GM18498 (cell line): ENCODE data around the gene MOB2.

ENCODE experiments used
- ATAC-seq: cut with Tn5 transposase; IDR thresholded peaks from one replicate; pipeline ENCODE4 v1.9.1; 2021; ENCODE audit warnings: mild to moderate bottlenecking, moderate library complexity; ENCODE audit not compliant: unreplicated experiment

MOB2 gene, protein sequence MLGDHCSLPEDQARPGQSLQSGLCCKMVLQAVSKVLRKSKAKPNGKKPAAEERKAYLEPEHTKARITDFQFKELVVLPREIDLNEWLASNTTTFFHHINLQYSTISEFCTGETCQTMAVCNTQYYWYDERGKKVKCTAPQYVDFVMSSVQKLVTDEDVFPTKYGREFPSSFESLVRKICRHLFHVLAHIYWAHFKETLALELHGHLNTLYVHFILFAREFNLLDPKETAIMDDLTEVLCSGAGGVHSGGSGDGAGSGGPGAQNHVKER

DNA sequence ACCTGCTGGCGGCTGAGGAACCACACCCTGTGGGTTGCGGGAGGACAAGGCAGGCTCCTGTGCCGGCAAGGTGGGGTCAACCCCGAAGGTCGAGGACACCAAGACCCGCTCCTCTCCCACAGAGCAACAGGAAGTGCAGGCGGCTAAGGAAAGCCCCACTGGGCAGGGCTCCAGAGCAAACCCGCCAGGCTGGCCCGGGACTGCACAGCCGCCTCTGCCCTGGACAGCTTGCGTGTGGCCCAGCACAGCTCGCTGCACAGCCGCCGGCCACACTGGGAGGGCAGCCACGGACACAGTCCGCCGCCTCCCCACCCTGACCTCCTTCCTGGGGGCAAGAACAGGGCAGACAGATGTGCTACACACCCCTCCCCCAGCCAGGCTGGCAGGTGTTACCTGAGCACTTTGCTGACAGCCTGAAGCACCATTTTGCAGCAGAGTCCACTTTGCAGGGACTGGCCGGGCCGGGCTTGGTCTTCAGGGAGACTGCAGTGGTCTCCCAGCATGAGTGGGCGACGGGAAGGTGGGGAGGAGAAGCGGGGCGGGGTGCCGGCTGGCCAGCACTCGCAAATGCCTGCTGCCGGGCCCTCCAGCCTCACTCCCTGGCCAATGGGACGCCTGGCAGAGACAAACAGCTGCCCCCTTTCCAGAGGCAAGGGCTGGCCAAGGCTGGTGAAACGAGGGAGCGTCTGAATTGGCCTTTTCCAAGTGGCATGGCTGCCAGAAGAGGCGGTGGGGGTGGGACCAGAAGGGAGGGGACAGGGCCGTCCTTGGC lies at the start of gene MOB2:
MOB2 (minus strand) TSS at position 726 of the 772 bp plus-strand sequence; CDS start at position 503, 223 bp downstream.
- ATAC-seq: no peak

DNA sequence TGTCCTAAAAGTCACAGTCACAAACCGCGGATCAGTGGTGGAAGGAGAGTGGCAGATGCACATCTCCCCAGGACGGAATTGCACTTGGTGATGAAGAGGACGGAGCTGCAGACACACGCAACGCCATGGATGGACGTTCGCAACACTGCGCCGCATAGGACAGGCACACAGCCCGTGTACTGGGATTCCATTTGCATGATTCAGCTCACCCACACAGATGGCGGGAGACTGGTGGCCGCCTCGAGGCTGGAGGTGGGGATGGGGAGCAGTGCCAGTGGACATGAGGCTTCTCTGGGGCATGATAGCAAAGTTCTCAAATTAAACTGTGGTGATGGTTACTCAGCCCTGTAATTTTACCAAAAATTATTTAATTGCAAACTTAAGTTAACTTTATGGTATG lies 48.1 kb upstream of the MOB2 start:
- ATAC-seq: no peak

DNA sequence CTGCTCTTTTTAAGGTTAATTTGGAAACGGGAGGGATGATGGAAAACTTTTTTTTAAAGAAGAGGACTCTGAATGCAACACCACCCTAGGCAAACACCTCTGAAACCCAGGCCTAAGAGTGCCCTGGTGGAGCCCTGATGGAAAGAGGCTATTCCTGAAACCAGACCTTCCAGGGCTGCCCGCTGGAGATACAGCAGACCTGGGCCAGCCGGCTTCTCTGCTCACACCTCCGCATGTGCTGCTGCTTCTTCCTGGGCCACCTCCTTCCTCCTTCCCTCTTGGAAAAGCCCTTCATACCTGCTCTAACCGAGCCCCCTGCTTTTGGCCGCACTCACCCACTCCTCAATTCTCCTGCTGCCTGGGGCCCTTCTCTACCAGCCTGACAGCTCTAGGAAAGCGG lies 47.6 kb upstream of the MOB2 start:
- no peak for ATAC-seq

DNA sequence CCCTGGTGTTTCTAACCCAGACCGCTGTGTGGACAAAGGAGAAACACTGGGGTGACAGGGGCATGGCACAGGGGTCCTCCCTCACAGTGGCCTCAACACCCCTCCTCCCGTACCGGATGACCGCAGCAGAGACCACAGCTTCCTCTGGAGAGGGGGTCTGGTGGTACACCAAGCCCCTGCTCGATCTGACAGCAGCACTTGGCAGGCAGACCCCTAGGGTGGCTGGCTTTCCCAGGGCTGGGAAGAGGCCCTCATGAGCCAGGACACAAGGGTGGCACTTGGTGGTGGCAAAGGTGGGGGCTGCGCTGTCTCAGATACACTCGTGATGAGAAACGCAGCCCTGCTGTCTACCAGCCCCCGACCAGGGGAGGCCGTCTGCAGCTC lies 46.8 kb upstream of the MOB2 start:
- ATAC-seq: no peak

DNA sequence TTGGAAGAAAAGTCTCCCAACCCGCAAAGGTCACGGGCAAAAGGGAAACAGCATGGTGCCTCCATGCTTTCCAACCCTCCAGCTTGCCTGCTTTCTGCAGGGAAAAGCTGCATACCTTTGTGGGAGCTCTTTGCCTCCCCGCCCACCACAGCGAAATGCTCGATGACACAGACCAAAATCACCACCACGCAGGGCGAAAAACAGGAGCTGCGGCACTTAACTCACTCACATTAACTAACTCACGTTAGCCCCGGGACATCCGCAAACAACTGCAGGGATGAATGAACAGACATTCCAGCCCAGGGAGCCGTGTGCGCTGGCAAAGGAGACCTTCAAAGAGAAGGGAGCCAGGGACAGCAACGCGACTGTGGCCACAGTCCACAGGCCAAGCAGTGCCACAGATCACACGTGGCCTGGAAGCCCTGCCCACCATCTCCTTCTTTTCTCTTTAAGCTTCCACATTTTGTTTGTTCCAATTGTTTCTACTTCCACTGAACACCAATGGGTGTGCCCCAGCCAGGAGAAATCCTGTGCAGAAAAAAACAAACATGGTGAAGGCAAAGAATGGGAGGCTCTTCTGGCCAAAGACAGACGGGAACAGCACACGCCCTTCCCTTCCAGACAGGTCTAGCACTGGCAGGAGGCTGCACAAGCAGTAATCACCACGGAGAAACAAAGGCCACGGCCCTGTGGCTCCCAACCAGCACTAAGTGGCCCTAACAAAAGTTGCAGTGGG lies 46.2 kb upstream of the MOB2 start:
- no peak for ATAC-seq

DNA sequence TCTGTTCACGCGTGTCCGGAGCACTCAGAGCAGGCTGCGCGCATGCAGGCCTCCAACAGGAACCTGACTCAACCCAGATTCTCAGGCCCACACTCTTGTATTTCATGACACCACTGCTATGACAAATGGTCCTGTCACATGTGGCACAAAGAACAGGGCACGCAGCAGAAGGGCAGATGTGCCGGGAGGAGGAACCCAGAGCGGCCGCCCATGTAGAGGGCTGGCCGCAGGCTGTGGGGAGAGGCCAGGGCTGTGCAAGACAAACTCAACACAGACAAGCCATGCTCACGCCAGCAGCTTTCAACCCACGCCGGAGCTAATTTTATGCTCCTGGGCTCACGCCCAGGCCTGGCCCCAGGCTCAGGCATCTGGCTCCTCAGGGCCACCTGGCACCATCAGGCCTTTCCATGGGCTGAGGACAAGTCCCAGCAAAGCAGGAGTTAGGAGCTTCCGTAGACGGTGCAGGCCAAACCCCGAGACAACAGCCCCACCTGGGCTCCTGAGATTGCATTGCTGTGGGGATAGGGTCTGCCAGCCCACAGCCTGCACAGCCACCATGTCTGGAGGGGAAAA lies 45.5 kb upstream of the MOB2 start:
- no peak for ATAC-seq

DNA sequence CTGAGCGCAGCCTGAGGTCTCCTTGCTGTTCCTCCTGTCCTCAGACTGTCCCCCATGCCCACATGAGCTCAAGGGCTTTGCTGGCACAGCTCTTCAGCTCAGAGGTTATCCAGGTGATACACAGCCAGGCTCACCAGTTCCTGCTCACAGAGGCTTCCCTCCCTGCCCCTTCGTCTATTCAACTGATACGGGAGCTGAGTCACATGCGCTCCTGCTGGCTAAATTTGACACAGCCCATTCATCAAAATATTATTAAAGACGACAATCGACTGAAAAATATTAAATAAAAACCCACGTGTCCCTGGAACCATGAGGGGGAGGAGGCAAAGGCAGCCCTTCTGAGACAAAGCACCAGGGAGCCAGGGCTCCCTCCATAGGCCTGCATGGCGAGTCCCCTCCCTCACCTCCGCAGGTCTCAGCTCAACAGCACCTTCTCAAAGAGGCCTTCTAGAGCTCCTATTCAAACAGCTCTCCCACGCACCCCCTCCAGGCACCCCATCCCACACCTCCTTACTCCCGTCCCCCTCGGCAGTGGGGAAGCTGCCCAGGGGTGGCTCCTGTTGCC lies 45.0 kb upstream of the MOB2 start:
- no peak for ATAC-seq

DNA sequence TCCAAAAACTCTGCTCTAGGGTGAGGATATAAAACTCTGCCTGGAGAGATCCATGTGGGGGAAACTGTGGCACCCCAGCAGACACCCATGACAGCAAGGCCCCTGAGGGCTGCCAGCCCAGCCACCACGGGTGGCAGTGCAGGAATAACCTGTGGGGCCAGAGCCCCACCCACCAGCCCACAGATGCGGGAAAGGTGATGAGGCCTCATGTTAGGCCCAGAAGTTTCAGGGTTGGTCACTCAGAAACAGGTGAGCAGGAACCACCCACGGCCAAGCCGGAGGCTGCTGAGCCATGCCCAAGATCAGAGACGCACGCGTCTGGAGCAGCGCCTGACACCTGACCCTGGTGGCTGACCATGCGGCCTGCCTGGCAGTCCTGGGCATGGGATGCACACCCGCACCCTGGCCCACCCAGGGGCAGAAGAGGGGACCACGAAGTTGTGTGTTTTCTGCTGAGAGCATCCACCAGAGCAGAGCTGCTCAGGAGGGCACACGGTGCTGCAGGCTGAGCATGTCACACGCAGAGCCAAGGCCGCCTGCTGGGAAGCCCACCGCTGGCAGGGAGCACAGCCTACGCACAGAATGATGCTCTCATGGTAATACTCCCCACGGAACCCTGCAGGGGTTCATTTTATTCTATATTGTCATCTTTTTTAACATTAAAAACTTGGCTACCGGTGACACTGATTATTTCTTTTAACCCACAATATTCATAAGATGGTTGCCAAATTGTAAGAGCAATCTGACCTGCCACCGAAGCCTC lies 44.3 kb upstream of the MOB2 start:
- no peak for ATAC-seq

DNA sequence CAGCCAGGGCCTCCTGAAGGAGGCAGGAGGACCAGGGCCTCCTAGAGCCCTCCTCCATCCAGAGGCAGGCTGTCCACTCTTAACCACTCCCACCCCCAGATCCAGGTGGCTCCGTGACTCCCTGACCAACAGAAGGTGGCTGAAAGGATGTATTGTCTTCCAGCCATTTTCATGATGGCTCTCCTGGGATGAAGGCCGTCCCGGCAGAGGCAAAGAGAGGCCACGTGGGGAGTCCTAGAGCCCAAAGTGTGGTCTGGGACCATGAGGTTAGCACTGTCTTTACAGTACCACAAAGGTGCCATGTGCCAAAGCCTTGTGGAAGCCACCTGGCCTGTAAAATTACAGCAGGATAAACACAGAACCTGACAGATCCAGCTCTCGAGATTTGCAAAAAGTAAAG lies 43.2 kb upstream of the MOB2 start:
- ATAC-seq: no peak

DNA sequence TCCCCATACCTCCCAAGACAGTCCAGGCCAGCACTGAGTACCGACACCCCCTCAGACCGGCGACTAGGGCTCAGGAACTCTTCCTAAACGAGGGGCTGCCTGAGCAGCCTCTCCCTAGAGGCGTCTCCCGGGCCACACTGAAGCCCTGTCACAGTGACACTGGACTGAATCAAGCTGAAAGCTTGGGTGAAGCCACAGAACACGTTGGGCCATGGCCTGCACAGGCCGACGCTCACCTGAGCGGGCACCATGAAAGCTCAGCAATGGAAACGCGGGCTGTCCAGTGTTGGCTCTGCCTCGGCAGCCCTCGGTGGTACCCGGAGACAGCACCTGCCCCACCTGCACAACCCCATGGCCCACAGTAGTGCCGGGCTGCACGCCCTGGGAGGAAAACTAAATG lies 42.7 kb upstream of the MOB2 start:
- ATAC-seq: no peak

DNA sequence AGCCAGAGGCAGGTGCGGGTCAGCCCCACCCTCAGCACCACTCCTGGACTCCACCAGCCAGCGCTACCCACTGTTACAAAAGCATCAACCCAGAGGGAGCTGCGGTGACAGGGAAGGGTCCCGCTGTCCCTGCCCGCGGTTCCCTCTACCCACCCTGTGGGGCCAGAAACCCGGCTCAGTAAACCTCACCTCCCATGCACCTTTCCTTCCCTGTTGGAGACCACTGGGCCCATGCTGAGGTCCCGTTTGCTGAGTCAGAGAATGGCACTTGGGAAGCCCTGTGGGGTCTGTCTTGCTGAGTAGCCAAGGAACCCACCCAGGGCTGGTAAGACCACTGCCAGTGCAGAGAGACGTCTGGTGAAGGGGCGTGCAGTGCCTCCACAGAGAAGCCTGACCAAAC lies 42.1 kb upstream of the MOB2 start:
- no peak for ATAC-seq

DNA sequence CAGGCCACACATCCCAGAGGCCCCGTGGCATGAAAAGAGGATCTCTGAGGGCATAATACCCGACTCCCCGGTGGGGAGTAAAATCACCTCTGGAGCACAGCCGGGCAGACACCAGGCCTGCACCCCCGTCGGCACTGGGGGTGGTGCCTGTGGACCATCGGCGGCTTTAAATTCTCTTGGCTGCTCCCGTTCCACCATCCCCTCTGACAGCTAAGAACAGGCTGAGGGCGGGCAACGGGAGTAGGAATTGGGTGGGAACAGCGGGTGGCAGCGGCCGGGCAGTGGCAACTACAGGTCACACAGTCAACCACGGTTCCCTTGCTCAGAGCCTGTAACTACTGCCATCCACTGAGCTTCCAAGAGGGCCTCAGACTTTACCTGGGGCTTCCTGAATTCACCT lies 40.2 kb upstream of the MOB2 start:
- no peak for ATAC-seq

DNA sequence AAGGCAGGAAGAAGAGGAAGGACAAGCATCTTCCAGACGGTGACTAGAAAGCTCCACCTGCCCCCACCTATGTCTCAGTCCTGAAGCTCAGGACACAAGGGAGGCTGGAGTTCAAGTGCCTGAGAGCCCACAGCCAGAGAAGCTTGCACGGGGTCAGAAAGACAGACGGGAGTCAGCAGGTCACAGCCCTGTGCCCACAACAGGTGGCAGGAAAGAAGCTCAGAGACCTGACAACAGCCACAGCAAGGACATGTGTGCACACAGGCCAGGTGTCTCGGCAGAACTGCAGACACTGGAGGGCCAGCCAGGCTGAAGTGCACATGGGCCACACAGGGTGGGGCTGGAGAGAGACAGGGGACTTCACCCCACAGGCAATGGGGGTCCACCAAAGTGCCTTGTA lies 37.2 kb upstream of the MOB2 start:
- ATAC-seq: no peak

DNA sequence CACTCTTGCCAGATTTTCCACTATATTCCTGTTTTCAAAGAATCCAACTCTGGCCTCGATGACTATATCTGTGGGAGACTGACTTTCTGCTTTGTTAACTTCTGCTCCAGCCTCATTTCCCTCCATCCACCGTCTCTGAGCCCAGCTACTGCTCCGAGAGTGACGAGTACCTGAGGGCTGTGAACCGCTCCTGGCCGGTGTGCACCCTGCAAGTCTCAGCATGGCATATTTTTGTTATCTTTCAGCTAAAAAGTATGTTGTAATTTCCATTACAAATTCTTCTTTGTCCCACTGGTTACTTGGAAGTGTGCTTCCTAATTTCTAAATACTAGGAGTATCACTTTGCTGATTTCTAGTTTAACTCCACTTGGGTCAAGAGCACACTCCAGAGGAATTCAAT lies 36.5 kb upstream of the MOB2 start:
- ATAC-seq: no peak

DNA sequence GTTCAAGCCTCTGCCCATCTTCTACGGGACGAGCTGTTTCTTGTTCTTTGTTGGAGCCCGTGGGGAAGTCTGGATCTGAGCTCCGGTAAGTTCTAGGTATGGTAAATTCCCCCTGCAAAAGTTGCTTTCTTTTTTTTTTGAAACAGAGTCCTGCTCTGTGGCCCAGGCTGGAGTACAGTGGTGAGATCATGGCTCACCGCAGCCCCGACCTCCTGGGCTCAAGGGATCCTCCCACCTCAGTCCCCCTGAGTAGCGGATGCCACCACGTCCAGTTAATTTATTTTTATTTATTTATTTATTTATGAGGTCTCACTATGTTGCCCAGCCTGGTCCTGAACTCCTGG lies 35.5 kb upstream of the MOB2 start:
- no peak for ATAC-seq

DNA sequence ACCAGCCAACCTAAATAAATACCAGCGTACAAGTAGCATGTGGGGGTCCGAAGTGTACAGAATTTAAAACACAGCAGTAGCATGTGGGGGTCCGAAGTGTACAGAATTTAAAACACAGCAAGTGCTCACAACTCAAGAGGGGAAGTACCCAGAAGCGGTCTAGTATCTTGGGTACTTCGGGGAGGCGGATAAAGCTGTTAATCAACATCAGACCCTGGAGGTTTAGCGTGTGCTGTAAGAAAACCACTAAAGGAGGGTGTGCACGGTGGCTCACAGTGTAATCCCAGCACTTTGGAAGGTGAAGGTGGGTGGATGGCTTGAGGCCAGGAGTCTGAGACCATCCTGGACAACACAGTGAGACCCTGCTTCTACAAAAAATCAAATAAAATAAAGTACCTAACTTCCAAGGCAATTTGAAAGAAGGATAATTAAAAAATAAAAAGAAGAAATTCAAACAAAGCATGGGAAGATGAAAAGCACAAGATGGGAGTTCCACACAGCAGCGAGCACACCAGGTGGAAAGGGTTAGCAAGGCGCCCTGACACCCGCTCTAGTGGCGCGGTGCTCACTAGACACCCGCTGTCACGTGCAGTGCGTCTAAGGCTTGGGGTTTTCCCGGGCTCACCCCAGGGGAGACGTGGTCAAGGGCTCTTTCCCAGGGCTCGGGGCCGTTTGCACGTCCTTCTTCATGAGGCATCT lies 35.0 kb upstream of the MOB2 start:
- peak; percentile 82 for ATAC-seq

DNA sequence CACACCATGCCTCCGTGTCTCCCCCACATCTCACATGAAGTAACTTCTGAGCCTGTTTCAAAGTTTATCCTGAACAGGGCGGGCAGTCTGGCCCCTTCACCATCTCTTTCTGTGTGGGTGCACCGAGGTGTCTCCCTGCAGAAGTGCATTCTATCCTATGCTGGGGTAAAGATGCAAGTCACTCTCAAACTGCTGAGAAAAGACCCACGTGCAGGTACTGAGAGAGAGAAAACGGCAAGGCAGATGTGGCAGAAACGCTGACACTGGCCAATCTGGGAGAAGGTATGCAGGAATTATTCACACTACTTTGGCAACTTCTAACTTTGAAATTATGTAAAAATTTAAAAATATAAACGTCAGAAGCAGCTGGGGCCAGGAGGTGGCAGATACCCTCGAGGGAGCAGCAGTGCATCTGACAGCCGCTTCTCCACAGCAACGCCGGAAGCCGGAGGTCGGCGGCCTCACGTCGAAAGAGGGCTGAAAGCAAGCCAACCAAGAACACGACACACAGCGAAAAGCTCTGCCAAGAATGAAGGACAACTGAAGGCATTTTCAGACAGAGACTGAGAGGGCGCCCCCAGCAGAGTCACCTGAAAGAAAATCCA lies 34.2 kb upstream of the MOB2 start:
- no peak for ATAC-seq

DNA sequence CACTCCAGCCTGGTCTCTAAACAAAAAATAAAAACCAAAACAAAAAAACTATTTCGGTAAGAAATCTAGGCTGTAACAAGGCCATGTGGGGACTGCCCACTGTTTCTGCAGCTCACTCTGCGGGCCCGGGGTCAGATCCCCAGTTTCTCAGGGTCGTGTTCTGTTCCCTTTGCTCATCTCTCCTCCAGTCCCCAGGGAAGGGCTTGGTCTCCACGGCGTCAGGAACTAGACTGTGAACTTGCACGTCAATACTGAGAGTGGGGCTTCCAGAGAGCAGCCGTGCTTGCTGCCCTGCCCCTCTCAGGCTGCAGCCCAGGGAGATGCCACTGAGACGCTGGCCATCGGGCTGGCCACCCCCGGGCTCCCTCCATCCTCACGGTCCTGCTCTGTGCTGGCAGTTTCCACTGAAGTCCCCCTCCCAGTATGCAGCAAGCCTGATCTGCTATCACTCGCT lies 33.7 kb upstream of the MOB2 start:
- ATAC-seq: no peak
